Measurements from ENCODE around the gene RSPO1. TPM values are rescaled to one million over a fixed set of nuclear protein-coding genes. Genes with fewer than 3 reads are reported as not detected.

The RSPO1 gene
- total and polyA plus RNA-seq, 2 of the 13 experiments (the other 11 are each of a cell fraction or from before 2014, with no cell fraction given), result not detected

DNA sequence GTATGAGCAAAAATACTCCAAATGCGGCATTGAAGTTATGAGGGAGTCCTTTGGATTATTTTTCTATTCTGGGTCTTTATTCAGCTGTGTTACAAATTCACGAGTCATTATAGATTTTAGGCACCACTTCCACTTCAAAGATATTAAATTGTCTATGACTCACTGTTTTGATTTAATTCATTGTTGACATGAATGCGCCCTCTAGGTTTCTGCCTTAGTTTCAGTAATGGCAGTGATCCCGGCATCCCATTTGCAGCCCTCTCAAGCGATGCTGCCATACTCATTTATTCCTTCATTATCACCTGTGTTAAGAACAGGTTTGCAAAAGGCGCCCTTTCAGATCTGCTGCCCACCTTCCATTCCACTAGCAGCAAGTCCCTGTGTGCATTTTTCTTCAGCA is 14.0 kb downstream of the RSPO1 start (continued):
- TF ChIP-seq, protein P1, sequence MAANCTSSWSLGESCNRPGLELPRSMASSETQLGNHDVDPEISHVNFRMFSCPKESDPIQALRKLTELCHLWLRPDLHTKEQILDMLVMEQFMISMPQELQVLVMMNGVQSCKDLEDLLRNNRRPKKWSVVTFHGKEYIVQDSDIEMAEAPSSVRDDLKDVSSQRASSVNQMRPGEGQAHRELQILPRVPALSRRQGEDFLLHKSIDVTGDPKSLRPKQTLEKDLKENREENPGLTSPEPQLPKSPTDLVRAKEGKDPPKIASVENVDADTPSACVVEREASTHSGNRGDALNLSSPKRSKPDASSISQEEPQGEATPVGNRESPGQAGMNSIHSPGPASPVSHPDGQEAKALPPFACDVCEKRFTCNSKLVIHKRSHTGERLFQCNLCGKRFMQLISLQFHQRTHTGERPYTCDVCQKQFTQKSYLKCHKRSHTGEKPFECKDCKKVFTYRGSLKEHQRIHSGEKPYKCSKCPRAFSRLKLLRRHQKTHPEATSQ (CRISPR knock-in tag; IDR thresholded peaks at IDR 0.05; ENCODE audit: borderline replicate concordance), result no peak

DNA sequence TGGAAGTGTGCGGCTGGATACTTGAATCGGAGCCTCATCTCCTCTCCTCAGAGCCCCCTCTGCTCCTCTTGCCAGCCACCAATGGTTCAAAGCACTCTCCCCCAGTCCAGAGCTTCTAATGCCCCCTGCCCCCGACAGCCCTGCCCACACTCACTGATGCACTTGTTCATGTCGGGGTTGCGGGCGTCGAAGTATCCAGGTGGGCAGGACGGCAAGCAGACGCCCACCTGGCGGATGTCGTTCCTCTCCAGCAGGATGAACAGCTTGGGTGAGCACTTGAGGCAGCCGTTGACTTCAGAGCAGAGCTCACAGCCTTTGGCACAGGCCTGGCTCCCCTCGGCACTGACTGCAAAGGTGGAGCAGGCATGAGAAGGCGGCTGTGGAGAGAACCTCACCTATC is 18.4 kb downstream of the RSPO1 start:
- Histone ChIP-seq H3K27me3 (ENCODE audit: control insufficient read depth in 1 of 2, insufficient read depth in 2 of 2, low read length in 2 of 2) (peaks cover 14 to 85% of the 10 kb centered on the region in 2 experiments), H3K36me3 (replicated peaks in 1 of 2; ENCODE audit: control insufficient read depth in 1 of 2, insufficient read depth in 2 of 2, low read length in 2 of 2) (no peaks in the 10 kb centered on the region), H3K9ac (ENCODE audit: insufficient read depth, low read depth, low read length) (no peak overlapping the region), H2AFZ (ENCODE audit: low read length) (no peak overlapping the region), H3K4me3 (replicated peaks in 1 of 3; ENCODE audit: insufficient read depth in 1 of 3, low read depth in 2 of 3, low read length in 3 of 3) (no peak overlapping the region), H3K27ac (ENCODE audit: extremely low read length, insufficient read depth, low read length) (no peak overlapping the region), H3K4me1 (ENCODE audit: insufficient read depth, low read length) (no peaks in the 10 kb centered on the region), H4K20me1 (ENCODE audit: insufficient read depth, low read length) (no peaks in the 10 kb centered on the region), H3K9me3 (ENCODE audit: low read length) (no peaks in the 10 kb centered on the region), H3K4me2 (ENCODE audit: low read depth, low read length) (no peak overlapping the region), H3K79me2 (ENCODE audit: insufficient read depth, low read length) (no peaks in the 10 kb centered on the region)
- in situ Hi-C loops (cut with HindIII; ENCODE audit: extremely low pct_ligation_motif_present, low pct_unique_long_range_greater_than_20kb), result no loop called here
- no peak for DNase-seq (ENCODE audit: low spot score)
- intact Hi-C loops (cut with micrococcal nuclease; ENCODE audit: unreplicated experiment), result no loop called here
- ChIA-PET POLR2A (no interaction called here), CTCF (ENCODE audit: low intra/inter-chr PET ratio, low total read pairs) (no interaction called here)
- TF ChIP-seq KLF9 (CRISPR knock-in tag; IDR thresholded peaks at IDR 0.05; ENCODE audit: low read depth), result no peak
- TF ChIP-seq, protein P2, sequence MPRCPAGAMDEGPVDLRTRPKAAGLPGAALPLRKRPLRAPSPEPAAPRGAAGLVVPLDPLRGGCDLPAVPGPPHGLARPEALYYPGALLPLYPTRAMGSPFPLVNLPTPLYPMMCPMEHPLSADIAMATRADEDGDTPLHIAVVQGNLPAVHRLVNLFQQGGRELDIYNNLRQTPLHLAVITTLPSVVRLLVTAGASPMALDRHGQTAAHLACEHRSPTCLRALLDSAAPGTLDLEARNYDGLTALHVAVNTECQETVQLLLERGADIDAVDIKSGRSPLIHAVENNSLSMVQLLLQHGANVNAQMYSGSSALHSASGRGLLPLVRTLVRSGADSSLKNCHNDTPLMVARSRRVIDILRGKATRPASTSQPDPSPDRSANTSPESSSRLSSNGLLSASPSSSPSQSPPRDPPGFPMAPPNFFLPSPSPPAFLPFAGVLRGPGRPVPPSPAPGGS (CRISPR knock-in tag; IDR thresholded peaks at IDR 0.05), result no peak
- TF ChIP-seq NONO (IDR thresholded peaks at IDR 0.05), result no peak
- no peak for TF ChIP-seq NONO (CRISPR knock-in tag; conservative IDR thresholded peaks at IDR 0.05)
- TF ChIP-seq ZNF724P (CRISPR knock-in tag; IDR thresholded peaks at IDR 0.05; ENCODE audit: borderline replicate concordance), result no peak
- TF ChIP-seq, protein P3, sequence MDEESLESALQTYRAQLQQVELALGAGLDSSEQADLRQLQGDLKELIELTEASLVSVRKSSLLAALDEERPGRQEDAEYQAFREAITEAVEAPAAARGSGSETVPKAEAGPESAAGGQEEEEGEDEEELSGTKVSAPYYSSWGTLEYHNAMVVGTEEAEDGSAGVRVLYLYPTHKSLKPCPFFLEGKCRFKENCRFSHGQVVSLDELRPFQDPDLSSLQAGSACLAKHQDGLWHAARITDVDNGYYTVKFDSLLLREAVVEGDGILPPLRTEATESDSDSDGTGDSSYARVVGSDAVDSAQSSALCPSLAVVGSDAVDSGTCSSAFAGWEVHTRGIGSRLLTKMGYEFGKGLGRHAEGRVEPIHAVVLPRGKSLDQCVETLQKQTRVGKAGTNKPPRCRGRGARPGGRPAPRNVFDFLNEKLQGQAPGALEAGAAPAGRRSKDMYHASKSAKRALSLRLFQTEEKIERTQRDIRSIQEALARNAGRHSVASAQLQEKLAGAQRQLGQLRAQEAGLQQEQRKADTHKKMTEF (CRISPR knock-in tag; IDR thresholded peaks at IDR 0.05), result no peak
- no peak for TF ChIP-seq GTF3A (CRISPR knock-in tag; conservative IDR thresholded peaks at IDR 0.05)
- no peak for TF ChIP-seq SUZ12 (IDR thresholded peaks at IDR 0.05; ENCODE audit: low read depth, low read length)
- no peak for TF ChIP-seq SOX5 (CRISPR knock-in tag; IDR thresholded peaks at IDR 0.05; ENCODE audit: borderline replicate concordance)
- no peak for TF ChIP-seq SP5 (CRISPR knock-in tag; IDR thresholded peaks at IDR 0.05; ENCODE audit: borderline replicate concordance, low read depth)
- no peak for TF ChIP-seq BRD4 (CRISPR knock-in tag; IDR thresholded peaks at IDR 0.05)
- no peak for TF ChIP-seq NBN (conservative IDR thresholded peaks at IDR 0.05)
- TF ChIP-seq ZNF672 (CRISPR knock-in tag; IDR thresholded peaks at IDR 0.05), result no peak
- TF ChIP-seq ZNF780A (CRISPR knock-in tag; IDR thresholded peaks at IDR 0.05), result no peak
- no peak for TF ChIP-seq ZFP36L2 (CRISPR knock-in tag; IDR thresholded peaks at IDR 0.05)
- TF ChIP-seq ZKSCAN5 (CRISPR knock-in tag; IDR thresholded peaks at IDR 0.05), result no peak
- 18% methylated on average over 2 of the region's 14 CpGs for WGBS (ENCODE audit: low lambda C conversion rate)
- FAIRE-seq, result no peak
- BruUV-seq (replicated peaks), result no TSS peak
- no peak for ATAC-seq
